K562 (cell line): ENCODE results near the gene LSM11. TPM values are rescaled to one million over a fixed set of nuclear protein-coding genes. Genes with fewer than 3 reads are reported as not detected.

ENCODE experiments used
- MTA1 ChIP-seq: fragments of 450-650 bp; IDR thresholded peaks from 2 replicates; pipeline ENCODE4 v1.6.1; 2017; ENCODE audit warnings: borderline replicate concordance
- XRCC3 ChIP-seq: fragments of 450-650 bp; IDR thresholded peaks from 2 replicates; pipeline ENCODE4 v1.6.1; 2017; ENCODE audit warnings: mild to moderate bottlenecking, moderate library complexity
- polyA plus RNA-seq, 8 experiments: library from polyadenylated mRNA; depleted of rRNA in 4 of 8; stranded (reverse) in 5 of 8; unstranded in 3 of 8; fragments of >200 nt; fragmentation: Nextera tagmentation in 2 of 8; fragmentation: Illumina TruSeq in 1 of 8; extraction: Ambion mirVana in 2 of 8; extraction: Trizol in 1 of 8; gene quantifications; 2 replicates each; pipeline versions ENCODE4 v1.2.1 to v1.2.3, GENCODE V29; 2011 to 2014; ENCODE audit warnings: inconsistent platforms in 1 of 8, missing spikeins in 1 of 8
- total RNA-seq, 7 experiments: library from RNA; depleted of rRNA in 6 of 7; stranded (reverse); fragments of >200 nt in 6 of 7; fragmentation: Illumina TruSeq in 2 of 7; extraction: Trizol in 2 of 7; gene quantifications; 2 replicates each; pipeline versions ENCODE4 v1.2.1 to v1.2.3, GENCODE V29; 2011 to 2021; ENCODE audit warnings: low replicate concordance in 1 of 7
- TF ChIP-seq, protein P1 (sequence below): sonication (generic); formaldehyde crosslinking; IDR thresholded peaks from 2 replicates; pipeline ENCODE4 v1.8.1; 2023; ENCODE audit warnings: mild to moderate bottlenecking, missing genetic modification reagents
- TF ChIP-seq, protein P2 (sequence below): fragments of 450-650 bp; IDR thresholded peaks from 2 replicates; pipeline ENCODE4 v1.6.1; 2016; ENCODE audit warnings: mild to moderate bottlenecking, moderate library complexity

The LSM11 gene
- total and polyA plus RNA-seq, 9 of the 15 experiments (the other 6 are each of a cell fraction or from before 2014, with no cell fraction given), result 1.8 to 9.4 (median 4.7) TPM

DNA sequence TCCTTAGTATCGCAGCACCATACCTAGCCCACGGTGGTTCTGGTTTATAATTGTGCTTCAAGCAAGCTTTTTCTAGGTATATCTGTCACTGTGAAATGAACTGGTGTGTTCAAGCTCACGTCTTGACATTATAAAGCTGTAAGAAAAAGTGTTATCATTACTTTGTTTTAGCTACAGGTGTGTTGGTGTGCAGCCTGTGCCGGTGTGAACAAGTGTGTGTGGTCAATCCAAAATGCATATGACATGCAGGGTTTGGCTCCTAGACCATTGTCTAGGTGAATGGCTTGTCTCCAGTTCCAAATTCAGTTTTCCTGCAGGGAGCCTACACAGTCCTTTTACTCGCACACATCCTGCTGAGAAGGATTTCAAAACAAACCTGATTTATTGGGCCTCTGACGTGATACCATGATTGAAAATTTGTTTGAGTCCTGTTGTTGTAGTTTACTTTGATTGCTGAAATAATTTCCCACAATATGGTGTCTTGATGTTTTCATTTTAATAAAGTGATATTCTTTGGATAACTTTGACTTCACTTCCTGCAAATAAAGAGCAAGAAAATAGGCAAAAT lies 3.7 kb downstream of the LSM11 start (continued):
- TF ChIP-seq, protein P1, sequence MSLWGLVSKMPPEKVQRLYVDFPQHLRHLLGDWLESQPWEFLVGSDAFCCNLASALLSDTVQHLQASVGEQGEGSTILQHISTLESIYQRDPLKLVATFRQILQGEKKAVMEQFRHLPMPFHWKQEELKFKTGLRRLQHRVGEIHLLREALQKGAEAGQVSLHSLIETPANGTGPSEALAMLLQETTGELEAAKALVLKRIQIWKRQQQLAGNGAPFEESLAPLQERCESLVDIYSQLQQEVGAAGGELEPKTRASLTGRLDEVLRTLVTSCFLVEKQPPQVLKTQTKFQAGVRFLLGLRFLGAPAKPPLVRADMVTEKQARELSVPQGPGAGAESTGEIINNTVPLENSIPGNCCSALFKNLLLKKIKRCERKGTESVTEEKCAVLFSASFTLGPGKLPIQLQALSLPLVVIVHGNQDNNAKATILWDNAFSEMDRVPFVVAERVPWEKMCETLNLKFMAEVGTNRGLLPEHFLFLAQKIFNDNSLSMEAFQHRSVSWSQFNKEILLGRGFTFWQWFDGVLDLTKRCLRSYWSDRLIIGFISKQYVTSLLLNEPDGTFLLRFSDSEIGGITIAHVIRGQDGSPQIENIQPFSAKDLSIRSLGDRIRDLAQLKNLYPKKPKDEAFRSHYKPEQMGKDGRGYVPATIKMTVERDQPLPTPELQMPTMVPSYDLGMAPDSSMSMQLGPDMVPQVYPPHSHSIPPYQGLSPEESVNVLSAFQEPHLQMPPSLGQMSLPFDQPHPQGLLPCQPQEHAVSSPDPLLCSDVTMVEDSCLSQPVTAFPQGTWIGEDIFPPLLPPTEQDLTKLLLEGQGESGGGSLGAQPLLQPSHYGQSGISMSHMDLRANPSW (CRISPR knock-in tag), result no peak
- TF ChIP-seq XRCC3, result no peak
- TF ChIP-seq MTA1, result no peak
- TF ChIP-seq, protein P2, sequence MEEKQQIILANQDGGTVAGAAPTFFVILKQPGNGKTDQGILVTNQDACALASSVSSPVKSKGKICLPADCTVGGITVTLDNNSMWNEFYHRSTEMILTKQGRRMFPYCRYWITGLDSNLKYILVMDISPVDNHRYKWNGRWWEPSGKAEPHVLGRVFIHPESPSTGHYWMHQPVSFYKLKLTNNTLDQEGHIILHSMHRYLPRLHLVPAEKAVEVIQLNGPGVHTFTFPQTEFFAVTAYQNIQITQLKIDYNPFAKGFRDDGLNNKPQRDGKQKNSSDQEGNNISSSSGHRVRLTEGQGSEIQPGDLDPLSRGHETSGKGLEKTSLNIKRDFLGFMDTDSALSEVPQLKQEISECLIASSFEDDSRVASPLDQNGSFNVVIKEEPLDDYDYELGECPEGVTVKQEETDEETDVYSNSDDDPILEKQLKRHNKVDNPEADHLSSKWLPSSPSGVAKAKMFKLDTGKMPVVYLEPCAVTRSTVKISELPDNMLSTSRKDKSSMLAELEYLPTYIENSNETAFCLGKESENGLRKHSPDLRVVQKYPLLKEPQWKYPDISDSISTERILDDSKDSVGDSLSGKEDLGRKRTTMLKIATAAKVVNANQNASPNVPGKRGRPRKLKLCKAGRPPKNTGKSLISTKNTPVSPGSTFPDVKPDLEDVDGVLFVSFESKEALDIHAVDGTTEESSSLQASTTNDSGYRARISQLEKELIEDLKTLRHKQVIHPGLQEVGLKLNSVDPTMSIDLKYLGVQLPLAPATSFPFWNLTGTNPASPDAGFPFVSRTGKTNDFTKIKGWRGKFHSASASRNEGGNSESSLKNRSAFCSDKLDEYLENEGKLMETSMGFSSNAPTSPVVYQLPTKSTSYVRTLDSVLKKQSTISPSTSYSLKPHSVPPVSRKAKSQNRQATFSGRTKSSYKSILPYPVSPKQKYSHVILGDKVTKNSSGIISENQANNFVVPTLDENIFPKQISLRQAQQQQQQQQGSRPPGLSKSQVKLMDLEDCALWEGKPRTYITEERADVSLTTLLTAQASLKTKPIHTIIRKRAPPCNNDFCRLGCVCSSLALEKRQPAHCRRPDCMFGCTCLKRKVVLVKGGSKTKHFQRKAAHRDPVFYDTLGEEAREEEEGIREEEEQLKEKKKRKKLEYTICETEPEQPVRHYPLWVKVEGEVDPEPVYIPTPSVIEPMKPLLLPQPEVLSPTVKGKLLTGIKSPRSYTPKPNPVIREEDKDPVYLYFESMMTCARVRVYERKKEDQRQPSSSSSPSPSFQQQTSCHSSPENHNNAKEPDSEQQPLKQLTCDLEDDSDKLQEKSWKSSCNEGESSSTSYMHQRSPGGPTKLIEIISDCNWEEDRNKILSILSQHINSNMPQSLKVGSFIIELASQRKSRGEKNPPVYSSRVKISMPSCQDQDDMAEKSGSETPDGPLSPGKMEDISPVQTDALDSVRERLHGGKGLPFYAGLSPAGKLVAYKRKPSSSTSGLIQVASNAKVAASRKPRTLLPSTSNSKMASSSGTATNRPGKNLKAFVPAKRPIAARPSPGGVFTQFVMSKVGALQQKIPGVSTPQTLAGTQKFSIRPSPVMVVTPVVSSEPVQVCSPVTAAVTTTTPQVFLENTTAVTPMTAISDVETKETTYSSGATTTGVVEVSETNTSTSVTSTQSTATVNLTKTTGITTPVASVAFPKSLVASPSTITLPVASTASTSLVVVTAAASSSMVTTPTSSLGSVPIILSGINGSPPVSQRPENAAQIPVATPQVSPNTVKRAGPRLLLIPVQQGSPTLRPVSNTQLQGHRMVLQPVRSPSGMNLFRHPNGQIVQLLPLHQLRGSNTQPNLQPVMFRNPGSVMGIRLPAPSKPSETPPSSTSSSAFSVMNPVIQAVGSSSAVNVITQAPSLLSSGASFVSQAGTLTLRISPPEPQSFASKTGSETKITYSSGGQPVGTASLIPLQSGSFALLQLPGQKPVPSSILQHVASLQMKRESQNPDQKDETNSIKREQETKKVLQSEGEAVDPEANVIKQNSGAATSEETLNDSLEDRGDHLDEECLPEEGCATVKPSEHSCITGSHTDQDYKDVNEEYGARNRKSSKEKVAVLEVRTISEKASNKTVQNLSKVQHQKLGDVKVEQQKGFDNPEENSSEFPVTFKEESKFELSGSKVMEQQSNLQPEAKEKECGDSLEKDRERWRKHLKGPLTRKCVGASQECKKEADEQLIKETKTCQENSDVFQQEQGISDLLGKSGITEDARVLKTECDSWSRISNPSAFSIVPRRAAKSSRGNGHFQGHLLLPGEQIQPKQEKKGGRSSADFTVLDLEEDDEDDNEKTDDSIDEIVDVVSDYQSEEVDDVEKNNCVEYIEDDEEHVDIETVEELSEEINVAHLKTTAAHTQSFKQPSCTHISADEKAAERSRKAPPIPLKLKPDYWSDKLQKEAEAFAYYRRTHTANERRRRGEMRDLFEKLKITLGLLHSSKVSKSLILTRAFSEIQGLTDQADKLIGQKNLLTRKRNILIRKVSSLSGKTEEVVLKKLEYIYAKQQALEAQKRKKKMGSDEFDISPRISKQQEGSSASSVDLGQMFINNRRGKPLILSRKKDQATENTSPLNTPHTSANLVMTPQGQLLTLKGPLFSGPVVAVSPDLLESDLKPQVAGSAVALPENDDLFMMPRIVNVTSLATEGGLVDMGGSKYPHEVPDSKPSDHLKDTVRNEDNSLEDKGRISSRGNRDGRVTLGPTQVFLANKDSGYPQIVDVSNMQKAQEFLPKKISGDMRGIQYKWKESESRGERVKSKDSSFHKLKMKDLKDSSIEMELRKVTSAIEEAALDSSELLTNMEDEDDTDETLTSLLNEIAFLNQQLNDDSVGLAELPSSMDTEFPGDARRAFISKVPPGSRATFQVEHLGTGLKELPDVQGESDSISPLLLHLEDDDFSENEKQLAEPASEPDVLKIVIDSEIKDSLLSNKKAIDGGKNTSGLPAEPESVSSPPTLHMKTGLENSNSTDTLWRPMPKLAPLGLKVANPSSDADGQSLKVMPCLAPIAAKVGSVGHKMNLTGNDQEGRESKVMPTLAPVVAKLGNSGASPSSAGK, result no peak
